Endothelial cell of umbilical vein (primary cell): ENCODE data around the gene RND3. TPM values are rescaled to one million over a fixed set of nuclear protein-coding genes. Genes with fewer than 3 reads are reported as not detected.

ENCODE experiments used
- BruUV-seq: library from RNA; stranded (reverse); fragments of 400-500 nt; replicated peaks from 2 replicates; lab custom pipeline; 2021; lab: Mats Ljungman, UMichigan
- CTCF ChIA-PET: fragments of 300-600, 350-600 bp; sonication (Branson Sonifier 250); formaldehyde crosslinking; loops from one replicate; lab custom pipeline; 2021; ENCODE audit warnings: antibody characterized with exemption, inconsistent platforms; lab: Charles Lee
- POLR2A ChIA-PET: fragments of 300-600, 350-600 bp; sonication (Branson Sonifier 250); formaldehyde crosslinking; loops from one replicate; lab custom pipeline; 2021; ENCODE audit warnings: antibody characterized with exemption, inconsistent platforms; lab: Charles Lee
- DNase-seq: peaks from one replicate; pipeline ENCODE4 v3.0.0-alpha.2; 2011; ENCODE audit warnings: low read depth, low spot score
- FAIRE-seq: peaks from 2 replicates; lab custom pipeline; 2011; peaks lifted over from hg19 to GRCh38; lab: Jason Lieb, UNC
- H2AFZ ChIP-seq: 2 replicates; pipeline ENCODE4 v1.6.0; 2012; ENCODE audit warnings: low read depth, low read length, control low read depth, inconsistent platforms
- H3K27ac ChIP-seq: 2 replicates; pipeline ENCODE4 v1.5.1; 2011; ENCODE audit warnings: low read depth, mild to moderate bottlenecking, control low read depth, low read length, moderate library complexity; ENCODE audit not compliant: insufficient read depth
- H3K27me3 ChIP-seq, 2 experiments: 2 replicates each; pipeline versions ENCODE4 v1.6.0 to v1.6.1; 2011; ENCODE audit warnings: low read length in 2 of 2, mixed read lengths in 1 of 2; ENCODE audit not compliant: control insufficient read depth in 2 of 2, insufficient read depth in 2 of 2
- H3K36me3 ChIP-seq, 2 experiments: 2 replicates in 1 of 2; 3 replicates in 1 of 2; pipeline ENCODE4 v1.5.1; 2011; ENCODE audit warnings: low read length in 2 of 2, mild to moderate bottlenecking in 1 of 2, moderate library complexity in 1 of 2; ENCODE audit not compliant: control insufficient read depth in 2 of 2, insufficient read depth in 2 of 2; ENCODE audit errors: extremely low read depth in 1 of 2
- H3K4me1 ChIP-seq: 3 replicates; pipeline ENCODE4 v1.5.1; 2011; ENCODE audit warnings: mild to moderate bottlenecking, low read length; ENCODE audit not compliant: control insufficient read depth, insufficient read depth; ENCODE audit errors: extremely low read depth
- H3K4me2 ChIP-seq: 2 replicates; pipeline ENCODE4 v1.6.1; 2011; ENCODE audit warnings: low read length, control low read depth, mixed read lengths; ENCODE audit not compliant: insufficient read depth
- H3K4me3 ChIP-seq, 3 experiments: fragments of 200-600 bp in 1 of 3; sonication (generic), shearing (Covaris generic) in 1 of 3; replicated peaks in 1 of 3; 2 replicates each; pipeline ENCODE4 v1.5.1; 2011 to 2016; ENCODE audit warnings: control low read depth in 3 of 3, low read length in 3 of 3, mild to moderate bottlenecking in 2 of 3, inconsistent platforms in 1 of 3, low read depth in 1 of 3, moderate library complexity in 1 of 3; ENCODE audit not compliant: insufficient read depth in 1 of 3
- H3K79me2 ChIP-seq: 2 replicates; pipeline ENCODE4 v1.6.0; 2012; ENCODE audit warnings: low read length, inconsistent platforms; ENCODE audit not compliant: control insufficient read depth, insufficient read depth
- H3K9ac ChIP-seq: replicated peaks from 2 replicates; pipeline ENCODE3; 2011; ENCODE audit warnings: low read length, control low read depth; ENCODE audit not compliant: insufficient read depth; ENCODE audit errors: extremely low read depth
- H3K9me1 ChIP-seq: replicated peaks from 3 replicates; pipeline ENCODE4 v1.6.0; 2011; ENCODE audit warnings: mild to moderate bottlenecking, low read length; ENCODE audit not compliant: control insufficient read depth, insufficient read depth; ENCODE audit errors: extremely low read depth
- H3K9me3 ChIP-seq: replicated peaks from 2 replicates; pipeline ENCODE4 v1.5.1; 2012; ENCODE audit warnings: low read length, inconsistent platforms; ENCODE audit not compliant: control insufficient read depth, insufficient read depth
- H4K20me1 ChIP-seq: replicated peaks from 2 replicates; pipeline ENCODE3; 2011; ENCODE audit warnings: mild to moderate bottlenecking, low read length; ENCODE audit not compliant: control insufficient read depth, insufficient read depth; ENCODE audit errors: extremely low read depth
- EZH2 ChIP-seq: IDR thresholded peaks from 2 replicates; pipeline ENCODE4 v1.6.1; 2012; ENCODE audit warnings: borderline replicate concordance, low read depth, mild to moderate bottlenecking, moderate library complexity, low read length, inconsistent platforms; ENCODE audit not compliant: severe bottlenecking
- FOS ChIP-seq: IDR thresholded peaks from 2 replicates; pipeline ENCODE4 v1.6.1; 2011; ENCODE audit warnings: mild to moderate bottlenecking, low read length, moderate library complexity, borderline replicate concordance; ENCODE audit not compliant: insufficient read depth
- GATA2 ChIP-seq: IDR thresholded peaks from 2 replicates; pipeline ENCODE4 v1.7.0; 2011; ENCODE audit warnings: low read depth, mild to moderate bottlenecking, moderate library complexity, mixed read lengths, low read length; ENCODE audit not compliant: insufficient read length, insufficient read depth
- JUN ChIP-seq: IDR thresholded peaks from 2 replicates; pipeline ENCODE4 v1.6.1; 2011; ENCODE audit warnings: borderline replicate concordance, low read depth; ENCODE audit not compliant: insufficient read length, insufficient read depth
- MYC ChIP-seq: IDR thresholded peaks from one replicate; pipeline ENCODE4 v1.6.1; 2011; ENCODE audit warnings: mild to moderate bottlenecking, low read depth, low read length
- POLR2A ChIP-seq: IDR thresholded peaks from 2 replicates; pipeline ENCODE4 v1.6.1; 2012; ENCODE audit warnings: low read depth, mild to moderate bottlenecking, control low read depth, low read length
- POLR2AphosphoS5 ChIP-seq: IDR thresholded peaks from 2 replicates; pipeline ENCODE4 v1.6.1; 2012; ENCODE audit warnings: low read depth, mild to moderate bottlenecking, control low read depth, low read length, moderate library complexity; ENCODE audit not compliant: insufficient read depth
- dilution Hi-C: fragments of 300-500 bp; cut with MboI; formaldehyde crosslinking; loops from one replicate; pipeline ENCODE4 v1.15.0; 2019; ENCODE audit warnings: low sequenced_read_pairs; ENCODE audit not compliant: extremely low pct_ligation_motif_present
- intact Hi-C: fragments of 100-400 bp; cut with micrococcal nuclease; formaldehyde crosslinking; loops from one replicate; pipeline ENCODE4 v1.10.0; 2022
- polyA plus RNA-seq, 4 experiments: library from polyadenylated mRNA; depleted of rRNA in 3 of 4; stranded (reverse) in 3 of 4; unstranded in 1 of 4; fragments of >200 nt; gene quantifications; 2 replicates each; pipeline versions ENCODE4 v1.2.1 to v1.2.3, GENCODE V29; 2011 to 2012; ENCODE audit warnings: missing spikeins in 1 of 4
- total RNA-seq: library from RNA; stranded (reverse); gene quantifications from 2 replicates; pipeline ENCODE4 v1.2.3, GENCODE V29; 2021
- TF ChIP-seq, protein P1 (sequence below), 2 donors: IDR thresholded peaks; 1 replicate in 1 of 2; 2 replicates in 1 of 2; pipeline ENCODE4 v1.5.1; 2011; ENCODE audit warnings: low read length in 2 of 2, mild to moderate bottlenecking in 2 of 2, moderate library complexity in 2 of 2, control low read depth in 1 of 2, inconsistent platforms in 1 of 2, low read depth in 1 of 2; ENCODE audit not compliant: insufficient read depth in 1 of 2; ENCODE audit errors: extremely low read depth in 1 of 2
- TF ChIP-seq, protein P2 (sequence below): IDR thresholded peaks from 2 replicates; pipeline ENCODE4 v1.6.1; 2011; ENCODE audit not compliant: insufficient read depth, insufficient read length

Gene RND3
- total and polyA plus RNA-seq, 2 donors (not counting 3 experiments of a cell fraction or from before 2014, with no cell fraction given): 53.3 to 158 TPM

DNA sequence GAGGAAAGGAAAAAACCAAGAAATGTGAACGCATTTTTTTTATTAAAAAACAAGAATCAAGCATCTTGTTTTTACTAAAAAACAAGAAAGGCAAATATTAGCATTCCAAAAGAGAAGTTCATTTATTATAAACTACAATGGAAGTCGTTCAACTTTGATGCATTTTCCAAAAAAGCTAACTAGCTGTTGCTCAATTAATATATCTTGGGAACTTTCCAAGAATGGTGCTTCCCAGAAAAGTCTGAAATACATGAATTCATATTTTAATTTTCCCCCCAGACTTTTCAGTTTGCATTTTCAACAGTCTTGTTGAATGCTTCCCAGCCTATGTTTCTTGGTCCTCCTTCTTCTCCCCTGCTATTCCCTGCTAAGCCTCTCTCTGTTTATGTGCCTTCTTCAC, 7.5 kb upstream of the RND3 start:
- ChIA-PET POLR2A (no interaction called here), CTCF (no interaction called here)
- TF ChIP-seq EZH2 (no peak), MYC (no peak), POLR2AphosphoS5 (no peak), FOS (no peak), JUN (no peak), POLR2A (no peak), GATA2 (no peak)
- TF ChIP-seq, protein P1, sequence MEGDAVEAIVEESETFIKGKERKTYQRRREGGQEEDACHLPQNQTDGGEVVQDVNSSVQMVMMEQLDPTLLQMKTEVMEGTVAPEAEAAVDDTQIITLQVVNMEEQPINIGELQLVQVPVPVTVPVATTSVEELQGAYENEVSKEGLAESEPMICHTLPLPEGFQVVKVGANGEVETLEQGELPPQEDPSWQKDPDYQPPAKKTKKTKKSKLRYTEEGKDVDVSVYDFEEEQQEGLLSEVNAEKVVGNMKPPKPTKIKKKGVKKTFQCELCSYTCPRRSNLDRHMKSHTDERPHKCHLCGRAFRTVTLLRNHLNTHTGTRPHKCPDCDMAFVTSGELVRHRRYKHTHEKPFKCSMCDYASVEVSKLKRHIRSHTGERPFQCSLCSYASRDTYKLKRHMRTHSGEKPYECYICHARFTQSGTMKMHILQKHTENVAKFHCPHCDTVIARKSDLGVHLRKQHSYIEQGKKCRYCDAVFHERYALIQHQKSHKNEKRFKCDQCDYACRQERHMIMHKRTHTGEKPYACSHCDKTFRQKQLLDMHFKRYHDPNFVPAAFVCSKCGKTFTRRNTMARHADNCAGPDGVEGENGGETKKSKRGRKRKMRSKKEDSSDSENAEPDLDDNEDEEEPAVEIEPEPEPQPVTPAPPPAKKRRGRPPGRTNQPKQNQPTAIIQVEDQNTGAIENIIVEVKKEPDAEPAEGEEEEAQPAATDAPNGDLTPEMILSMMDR (IDR thresholded peaks at IDR 0.05; ENCODE audit: extremely low read depth in 1 of 2, insufficient read depth in 1 of 2, low read depth in 1 of 2, low read length in 2 of 2): no peak
- TF ChIP-seq, protein P2, sequence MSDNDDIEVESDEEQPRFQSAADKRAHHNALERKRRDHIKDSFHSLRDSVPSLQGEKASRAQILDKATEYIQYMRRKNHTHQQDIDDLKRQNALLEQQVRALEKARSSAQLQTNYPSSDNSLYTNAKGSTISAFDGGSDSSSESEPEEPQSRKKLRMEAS: no peak
- dilution Hi-C loops (loop anchor here (25.0 kb wide), 1 partner anchor 358 kb away; no protein-coding TSS in a partner anchor), intact Hi-C loops (no loop called here)
- Histone ChIP-seq H3K27me3 (no peaks in the 10 kb centered on the region), H3K79me2 (no peaks in the 10 kb centered on the region), H3K4me2 (no peak overlapping the region), H3K9me1 (no peaks in the 10 kb centered on the region), H3K9ac (no peak overlapping the region), H3K36me3 (no peaks in the 10 kb centered on the region), H3K4me3 (no peak overlapping the region), H3K27ac (no peak overlapping the region), H3K4me1 (peaks cover 13% of the 10 kb centered on the region), H3K9me3 (no peaks in the 10 kb centered on the region), H4K20me1 (no peaks in the 10 kb centered on the region), H2AFZ (no peak overlapping the region)
- DNase-seq: no peak
- no TSS peak for BruUV-seq
- no peak for FAIRE-seq
